CD4-positive, CD25-positive, alpha-beta regulatory T cell (primary cell): Measurements from ENCODE around the gene TTYH3. TPM values are rescaled to one million over a fixed set of nuclear protein-coding genes. Genes with fewer than 3 reads are reported as not detected.
"Not testable (repeated sequence)": the region's sequence is repeated elsewhere in the genome, so short reads cannot be mapped to it uniquely, and the experiment has no call there.

Experiments
- ATAC-seq, 2 donors: fragments of 150-1000 bp; cut with Tn5 transposase; one replicate each; pipeline ENCODE4 v1.10.0; 2021; ENCODE audit warnings: low read depth in 2 of 2, moderate number of reproducible peaks in 2 of 2, moderate library complexity in 1 of 2
- DNase-seq, 3 donors: peaks; one replicate each; pipeline versions ENCODE4 v3.0.0 to v3.0.0-alpha.2; 2012 to 2022; ENCODE audit warnings: mixed read lengths in 1 of 3
- H3K27ac ChIP-seq: one replicate; pipeline ENCODE4 v1.7.0; 2013; ENCODE audit warnings: mild to moderate bottlenecking, low read length; ENCODE audit not compliant: insufficient read depth, poor library complexity, severe bottlenecking
- H3K27me3 ChIP-seq: one replicate; pipeline ENCODE4 v1.7.0; 2013; ENCODE audit warnings: low read length; ENCODE audit not compliant: control insufficient read depth, insufficient read depth
- H3K36me3 ChIP-seq: one replicate; pipeline ENCODE4 v1.7.0; 2013; ENCODE audit warnings: mild to moderate bottlenecking, low read length, moderate library complexity; ENCODE audit not compliant: control insufficient read depth, insufficient read depth
- H3K4me1 ChIP-seq: 2 replicates; pipeline ENCODE4 v1.7.0; 2013; ENCODE audit warnings: mild to moderate bottlenecking, low read length; ENCODE audit not compliant: insufficient read depth, control insufficient read depth, poor library complexity, severe bottlenecking
- H3K4me3 ChIP-seq: one replicate; pipeline ENCODE4 v1.7.0; 2013; ENCODE audit warnings: low read depth, mild to moderate bottlenecking, low read length, moderate library complexity
- H3K9me3 ChIP-seq, 2 experiments: 1 replicate in 1 of 2; 2 replicates in 1 of 2; pipeline ENCODE4 v1.7.0; 2013; ENCODE audit warnings: low read length in 2 of 2, mild to moderate bottlenecking in 1 of 2, moderate library complexity in 1 of 2; ENCODE audit not compliant: control insufficient read depth in 2 of 2
- H3K27ac Mint-ChIP-seq, 3 donors: one replicate each; pipeline ENCODE4 v1.8.0; 2020 to 2022; ENCODE audit warnings: mild to moderate bottlenecking in 3 of 3, mixed read lengths in 3 of 3, moderate library complexity in 2 of 3
- H3K27me3 Mint-ChIP-seq: one replicate; pipeline ENCODE4 v1.8.0; 2022; ENCODE audit warnings: mild to moderate bottlenecking, mixed read lengths
- H3K36me3 Mint-ChIP-seq: one replicate; pipeline ENCODE4 v1.8.0; 2020; ENCODE audit warnings: mixed read lengths
- H3K4me1 Mint-ChIP-seq, 4 donors: one replicate each; pipeline ENCODE4 v1.8.0; 2020 to 2022; ENCODE audit warnings: mixed read lengths in 4 of 4, mild to moderate bottlenecking in 1 of 4
- H3K4me3 Mint-ChIP-seq, 4 donors: one replicate each; pipeline ENCODE4 v1.8.0; 2020 to 2022; ENCODE audit warnings: mild to moderate bottlenecking in 4 of 4, mixed read lengths in 4 of 4, moderate library complexity in 3 of 4
- H3K9me3 Mint-ChIP-seq, 7 donors: one replicate each; pipeline ENCODE4 v1.8.0; 2020 to 2022; ENCODE audit warnings: mixed read lengths in 7 of 7, mild to moderate bottlenecking in 3 of 7, moderate library complexity in 2 of 7
- polyA plus RNA-seq, 4 donors: library from polyadenylated mRNA; unstranded; fragments of 300-500 nt; fragmentation: Illumina TruSeq; gene quantifications; one replicate each; pipeline ENCODE4 v1.2.3, GENCODE V29; 2021
- total RNA-seq: library from RNA; stranded (reverse); gene quantifications from one replicate; pipeline ENCODE4 v1.2.3, GENCODE V29; 2022

Gene TTYH3
- total and polyA plus RNA-seq, 5 donors from 2014 or later = 0.56 to 20.0 (median 1.4) TPM

DNA sequence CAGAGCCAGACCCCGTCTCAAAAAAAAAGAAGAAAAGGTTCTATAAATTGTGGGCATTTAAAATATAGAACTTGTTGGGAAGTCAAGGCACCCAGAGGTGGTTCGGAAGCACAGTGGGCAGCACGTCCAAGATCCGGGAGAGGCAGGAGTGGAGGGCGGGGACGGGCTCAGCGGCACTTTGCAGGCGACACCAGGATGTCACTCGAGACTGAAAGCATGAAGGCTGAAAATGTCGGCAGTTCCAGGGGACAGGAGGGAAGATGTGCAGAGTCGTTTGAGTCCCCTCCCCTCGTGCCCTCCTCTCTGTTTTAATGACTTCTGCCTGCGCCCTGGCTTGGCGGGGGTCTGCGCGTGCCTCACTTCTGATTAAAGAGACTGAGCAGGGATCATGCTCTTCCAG is 42.4 kb upstream of the TTYH3 start:
- Mint-ChIP-seq H3K4me3 (no peak overlapping the region), H3K4me1 (no peaks in the 10 kb centered on the region), H3K27ac (no peak overlapping the region), H3K36me3 (peaks cover 17% of the 10 kb centered on the region), H3K9me3 (no peaks in the 10 kb centered on the region), H3K27me3 (no peaks in the 10 kb centered on the region)
- Histone ChIP-seq H3K9me3 (no peaks in the 10 kb centered on the region), H3K27ac (no peak overlapping the region), H3K4me1 (no peaks in the 10 kb centered on the region), H3K27me3 (no peaks in the 10 kb centered on the region), H3K4me3 (no peak overlapping the region), H3K36me3 (no peaks in the 10 kb centered on the region)
- ATAC-seq (no peak), DNase-seq (no peak)

- not testable (repeated sequence) for DNase-seq, H3K9me3 Mint-ChIP-seq, H3K4me3 Mint-ChIP-seq, H3K4me1 ChIP-seq, H3K27ac ChIP-seq, H3K36me3 ChIP-seq, ATAC-seq, H3K27ac Mint-ChIP-seq, H3K4me3 ChIP-seq, H3K9me3 ChIP-seq, H3K27me3 Mint-ChIP-seq, H3K27me3 ChIP-seq, H3K4me1 Mint-ChIP-seq
- peaks cover 17% of the 10 kb centered on the region for H3K36me3 Mint-ChIP-seq
Observed at GRCh38 chr7:2589941-2590340, 41.8 kb upstream of the TTYH3 start.

DNA sequence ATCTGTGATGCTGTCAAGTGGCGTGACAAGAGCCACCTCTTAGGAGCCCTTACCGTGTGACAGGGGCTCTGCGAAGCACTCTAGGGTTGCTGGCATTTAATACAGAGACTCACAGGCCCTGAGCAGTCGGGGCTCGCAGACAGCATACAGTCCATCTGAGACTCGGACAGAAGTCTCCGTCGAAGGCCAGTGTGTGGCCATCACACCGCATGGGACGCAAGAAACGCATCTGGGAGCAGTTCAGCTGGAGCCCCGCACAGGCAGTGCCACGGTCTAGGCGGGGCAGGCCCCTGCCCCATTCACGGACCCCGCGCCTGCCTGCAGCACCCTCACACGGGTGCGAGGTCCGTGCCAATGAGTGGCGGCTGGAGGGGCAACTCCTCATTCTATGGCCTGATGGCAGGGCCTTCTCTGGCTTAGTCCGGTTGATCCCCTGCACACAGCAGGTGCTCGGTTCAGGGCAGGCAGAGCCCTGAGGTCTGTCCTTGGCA is 39.4 kb upstream of the TTYH3 start:
- no peaks in the 10 kb centered on the region for H3K4me1 Mint-ChIP-seq
- Histone ChIP-seq H3K27me3 (no peaks in the 10 kb centered on the region), H3K36me3 (no peaks in the 10 kb centered on the region), H3K4me1 (no peaks in the 10 kb centered on the region), H3K27ac (no peak overlapping the region), H3K9me3 (no peaks in the 10 kb centered on the region), H3K4me3 (no peak overlapping the region)
- ATAC-seq (no peak), DNase-seq (no peak)
- H3K36me3 Mint-ChIP-seq = peaks cover 17% of the 10 kb centered on the region
- no peaks in the 10 kb centered on the region for H3K27me3 Mint-ChIP-seq
- H3K9me3 Mint-ChIP-seq = no peaks in the 10 kb centered on the region
- H3K4me3 Mint-ChIP-seq = no peak overlapping the region
- no peak overlapping the region for H3K27ac Mint-ChIP-seq

GRCh38 chr7:2593036-2593727 is 38.6 kb upstream of the TTYH3 start:
- Histone ChIP-seq H3K4me3 (no peak overlapping the region), H3K27me3 (no peaks in the 10 kb centered on the region), H3K4me1 (no peaks in the 10 kb centered on the region), H3K27ac (no peak overlapping the region), H3K36me3 (no peaks in the 10 kb centered on the region), H3K9me3 (no peaks in the 10 kb centered on the region)
- Mint-ChIP-seq H3K36me3 (peaks cover 17% of the 10 kb centered on the region), H3K4me1 (no peaks in the 10 kb centered on the region), H3K4me3 (no peak overlapping the region), H3K27ac (no peak overlapping the region), H3K27me3 (no peaks in the 10 kb centered on the region), H3K9me3 (no peaks in the 10 kb centered on the region)
- ATAC-seq (no peak), DNase-seq (no peak)

DNA sequence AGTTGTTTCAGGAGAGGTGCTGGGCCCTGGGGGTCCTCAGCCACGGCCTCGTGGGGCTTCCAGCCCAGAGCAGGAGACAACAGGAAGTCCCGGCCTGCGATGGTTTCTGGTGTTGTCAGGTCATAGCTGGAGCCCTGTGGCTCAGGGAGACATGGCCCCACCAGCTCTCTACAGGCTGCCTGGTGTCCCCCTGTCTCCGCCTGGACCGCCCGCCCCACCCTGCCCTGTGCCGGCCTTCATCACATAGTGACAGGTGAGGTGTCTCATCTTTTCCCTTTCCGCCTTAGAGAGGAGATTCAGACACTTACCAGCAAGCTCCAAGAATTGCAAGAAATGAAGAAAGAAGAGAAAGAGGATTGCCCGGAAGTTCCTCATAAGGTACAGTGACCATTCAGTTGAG is 37.2 kb upstream of the TTYH3 start:
- H3K4me1 Mint-ChIP-seq = no peaks in the 10 kb centered on the region
- no peaks in the 10 kb centered on the region for H3K9me3 ChIP-seq
- no peaks in the 10 kb centered on the region for H3K4me1 ChIP-seq
- no peaks in the 10 kb centered on the region for H3K27me3 ChIP-seq
- H3K27ac Mint-ChIP-seq = peak overlapping the region in 2 of 3 donors; percentile 51 to 81
- no peaks in the 10 kb centered on the region for H3K36me3 ChIP-seq
- no peaks in the 10 kb centered on the region for H3K9me3 Mint-ChIP-seq
- DNase-seq (no peak), ATAC-seq (no peak)
- H3K4me3 ChIP-seq = no peak overlapping the region
- peaks cover 17% of the 10 kb centered on the region for H3K36me3 Mint-ChIP-seq
- no peak overlapping the region for H3K4me3 Mint-ChIP-seq
- no peak overlapping the region for H3K27ac ChIP-seq
- H3K27me3 Mint-ChIP-seq = no peaks in the 10 kb centered on the region

DNA sequence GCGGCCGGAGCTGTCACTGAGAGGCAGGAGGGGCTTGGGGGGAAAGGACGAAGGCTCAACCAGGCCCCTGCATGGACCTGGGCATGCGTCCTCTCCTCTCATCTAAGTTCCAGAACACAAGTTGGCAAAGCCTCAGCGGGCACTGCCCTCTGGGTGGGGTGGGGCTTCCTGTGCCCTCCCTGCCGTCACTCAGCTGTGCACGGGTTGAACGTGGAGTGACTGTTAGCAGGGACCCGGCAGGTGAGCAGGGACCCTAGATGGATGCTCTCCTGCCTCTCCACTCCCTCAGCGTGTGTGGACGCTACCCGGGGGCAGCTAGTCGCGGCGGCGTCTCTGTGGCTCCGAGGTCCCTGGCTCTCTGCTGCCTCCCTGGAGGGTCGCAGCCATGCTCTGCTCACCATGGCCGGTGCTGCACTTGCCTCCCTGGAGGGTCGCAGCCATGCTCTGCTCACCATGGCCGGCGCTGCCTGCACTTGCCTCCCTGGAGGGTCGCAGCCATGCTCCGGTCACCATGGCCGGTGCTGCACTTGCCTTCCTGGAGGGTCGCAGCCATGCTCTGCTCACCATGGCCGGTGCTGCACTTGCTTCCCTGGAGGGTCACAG is 36.4 kb upstream of the TTYH3 start:
- H3K27ac Mint-ChIP-seq = peak overlapping the region in 1 of 3 donors; percentile 81
- H3K4me3 Mint-ChIP-seq = no peak overlapping the region

GRCh38 chr7:2596464-2597272 is 35.1 kb upstream of the TTYH3 start:
- Mint-ChIP-seq H3K9me3 (no peaks in the 10 kb centered on the region), H3K4me1 (no peaks in the 10 kb centered on the region), H3K27me3 (no peaks in the 10 kb centered on the region), H3K36me3 (peaks cover 15% of the 10 kb centered on the region), H3K4me3 (no peak overlapping the region), H3K27ac (no peak overlapping the region)
- Histone ChIP-seq H3K27me3 (no peaks in the 10 kb centered on the region), H3K4me3 (no peak overlapping the region), H3K9me3 (no peaks in the 10 kb centered on the region), H3K4me1 (no peaks in the 10 kb centered on the region), H3K36me3 (no peaks in the 10 kb centered on the region), H3K27ac (no peak overlapping the region)
- DNase-seq (no peak), ATAC-seq (no peak)

More for the DNA sequence above, 36.4 kb upstream of the TTYH3 start:
- DNase-seq = no peak
- Histone ChIP-seq H3K36me3 (no peaks in the 10 kb centered on the region), H3K27ac (no peak overlapping the region), H3K4me3 (no peak overlapping the region), H3K9me3 (no peaks in the 10 kb centered on the region), H3K4me1 (no peaks in the 10 kb centered on the region), H3K27me3 (no peaks in the 10 kb centered on the region)
- no peaks in the 10 kb centered on the region for H3K4me1 Mint-ChIP-seq
- no peaks in the 10 kb centered on the region for H3K27me3 Mint-ChIP-seq
- H3K9me3 Mint-ChIP-seq = no peaks in the 10 kb centered on the region
- no peak for ATAC-seq
- H3K36me3 Mint-ChIP-seq = peaks cover 15% of the 10 kb centered on the region
